HG02610 (cell line): Measurements from ENCODE around the gene CEBPZ.
"Not testable (repeated sequence)": the region's sequence is repeated elsewhere in the genome, so short reads cannot be mapped to it uniquely, and the experiment has no call there.

Experiments
- ATAC-seq: cut with Tn5 transposase; IDR thresholded peaks from one replicate; pipeline ENCODE4 v1.9.1; 2021; ENCODE audit warnings: mild to moderate bottlenecking, moderate library complexity; ENCODE audit not compliant: unreplicated experiment

CEBPZ gene

DNA sequence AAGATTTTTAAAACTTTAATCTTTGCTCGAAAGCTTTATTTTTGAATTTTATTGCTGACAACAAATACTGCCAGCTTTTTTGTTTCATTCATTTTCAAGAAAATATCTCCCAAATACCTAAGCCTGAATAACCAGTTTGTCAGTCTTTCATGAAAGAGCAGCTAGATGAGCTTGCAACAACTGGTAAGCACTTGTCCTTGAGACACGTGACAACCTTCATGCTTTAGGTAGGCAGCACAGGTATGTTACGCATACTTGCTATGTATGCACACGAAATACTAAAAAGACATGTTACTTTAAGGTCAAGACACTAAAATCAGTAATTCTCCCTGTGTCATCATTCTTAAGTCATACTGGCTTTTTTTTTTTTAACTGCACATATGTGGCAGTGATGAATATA, 12.3 kb downstream of the CEBPZ start:
- no peak for ATAC-seq

DNA sequence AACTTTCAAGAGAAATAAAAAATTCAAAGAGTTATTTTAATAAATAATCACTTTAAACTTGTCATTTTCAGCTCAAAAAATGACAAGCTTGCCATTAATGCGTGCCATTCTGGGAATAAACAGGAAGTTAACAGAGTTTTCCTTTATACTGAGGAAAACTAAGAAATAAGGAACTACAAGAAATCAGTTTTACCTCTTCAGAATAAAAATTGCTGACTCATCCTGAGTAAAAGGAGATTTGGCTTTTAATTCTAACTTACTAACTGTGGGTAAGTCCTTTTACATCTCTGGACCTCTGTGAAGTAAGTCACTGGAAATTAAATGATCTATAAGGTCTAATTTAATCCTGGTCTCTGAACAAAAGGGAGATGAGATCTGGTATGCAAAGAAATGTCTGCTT, 16.1 kb downstream of the CEBPZ start:
- no peak for ATAC-seq

DNA sequence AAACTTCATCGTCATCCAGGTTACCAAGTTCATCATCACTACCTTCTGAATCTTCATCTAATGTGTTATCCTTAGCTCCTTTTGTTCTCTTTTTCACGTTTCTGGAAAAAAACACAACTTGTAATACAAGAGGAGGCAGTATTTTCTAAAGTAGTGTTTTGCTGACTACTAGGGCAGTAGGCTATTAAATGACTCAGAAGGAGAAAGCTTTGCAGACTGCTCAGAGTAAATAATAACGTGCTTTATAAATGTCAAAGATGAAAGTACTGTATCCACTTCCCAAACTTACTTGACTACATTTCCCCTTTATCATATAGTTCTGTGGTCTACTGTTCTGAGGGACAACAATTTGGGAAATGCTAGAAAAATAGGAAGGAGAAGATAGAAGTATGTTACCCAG, 19.5 kb downstream of the CEBPZ start:
- ATAC-seq, result no peak

DNA sequence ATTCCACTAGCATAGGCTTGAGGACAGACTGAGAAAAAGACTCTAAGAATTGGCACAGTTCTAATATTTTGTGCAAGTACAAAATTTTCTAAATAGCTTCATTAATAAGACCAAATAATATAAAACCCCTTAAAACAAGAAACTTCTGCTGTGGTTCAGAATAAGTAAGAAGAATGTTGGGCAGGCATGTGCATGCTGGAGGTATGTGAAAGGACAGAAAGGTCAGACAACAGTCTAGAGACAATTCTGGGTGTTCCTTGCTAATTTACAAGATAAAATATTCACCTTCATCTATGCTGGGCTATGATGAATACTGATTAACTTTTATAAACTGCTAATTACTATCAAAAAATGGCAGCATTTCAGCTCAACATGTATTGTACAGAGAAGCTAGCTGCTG, 20.2 kb downstream of the CEBPZ start:
- ATAC-seq, result no peak

DNA sequence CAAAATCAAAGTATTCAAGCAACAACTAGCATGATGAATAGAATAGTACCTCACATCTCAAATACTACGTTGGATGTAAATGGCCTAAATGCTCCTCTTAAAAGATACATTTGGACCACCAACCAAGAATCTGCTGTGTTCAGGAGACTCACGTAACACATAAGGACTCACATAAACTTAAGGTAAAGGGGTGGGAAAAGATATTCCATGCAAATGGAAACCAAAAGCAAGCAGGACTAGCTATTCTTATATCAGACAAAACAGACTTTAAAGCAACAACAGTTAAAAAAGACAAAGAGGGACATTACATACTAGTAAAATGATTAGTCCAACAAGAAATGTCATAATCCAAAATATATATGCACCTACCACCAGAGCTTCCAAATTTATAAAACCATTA, 24.6 kb downstream of the CEBPZ start:
- ATAC-seq, result not testable (repeated sequence)

DNA sequence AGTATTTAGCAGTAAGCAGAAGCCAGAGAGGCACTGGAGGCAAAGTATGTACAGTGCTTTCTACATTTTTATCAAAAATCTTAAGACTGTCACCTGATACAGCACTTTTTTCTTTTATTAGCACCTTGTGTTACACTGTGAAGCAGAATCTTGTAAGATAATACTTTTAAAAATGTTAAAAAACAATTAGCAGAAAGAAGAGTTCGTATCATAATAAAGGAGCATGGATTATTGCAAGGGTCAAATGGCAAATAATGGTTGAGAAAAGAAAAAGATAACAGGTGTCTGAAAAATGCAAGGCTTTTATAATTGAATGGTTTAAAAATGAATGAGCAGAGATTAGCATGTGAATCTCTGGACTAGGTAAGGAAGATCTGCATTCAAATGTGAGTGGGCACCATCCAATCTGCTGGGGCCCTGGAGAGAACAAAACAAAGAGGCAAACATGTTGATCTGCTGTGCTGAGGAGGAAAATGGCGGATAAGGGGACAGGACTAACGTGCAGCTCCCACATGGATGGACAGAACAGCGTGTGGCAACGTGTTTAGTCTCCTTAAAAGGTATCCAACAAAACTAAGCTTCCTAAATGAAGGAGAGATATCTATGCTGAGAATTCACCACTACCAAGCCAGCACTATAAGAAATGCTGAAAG, 25.6 kb downstream of the CEBPZ start:
- ATAC-seq, result no peak

DNA sequence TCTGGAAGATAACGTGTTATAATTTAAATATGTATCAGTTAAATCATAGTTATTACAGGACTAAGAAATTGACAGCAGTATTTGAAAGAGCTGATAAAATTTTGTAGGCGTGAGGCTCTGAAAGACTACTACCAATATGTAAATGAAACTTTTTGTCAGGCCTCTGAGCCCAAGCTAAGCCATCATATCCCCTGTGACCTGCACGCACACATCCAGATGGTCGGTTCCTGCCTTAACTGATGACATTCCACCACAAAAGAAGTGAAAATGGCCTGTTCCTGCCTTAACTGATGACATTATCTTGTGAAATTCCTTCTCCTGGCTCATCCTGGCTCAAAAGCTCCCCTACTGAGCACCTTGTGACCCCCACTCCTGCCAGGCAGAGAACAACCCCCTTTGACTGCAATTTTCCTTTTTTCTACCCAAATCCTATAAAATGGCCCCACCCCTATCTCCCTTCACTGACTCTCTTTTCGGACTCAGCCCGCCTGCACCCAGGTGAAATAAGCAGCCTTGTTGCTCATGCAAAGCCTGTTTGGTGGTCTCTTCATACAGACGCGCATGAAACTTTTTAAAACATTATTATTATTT, 26.2 kb downstream of the CEBPZ start:
- ATAC-seq, result not testable (repeated sequence)

DNA sequence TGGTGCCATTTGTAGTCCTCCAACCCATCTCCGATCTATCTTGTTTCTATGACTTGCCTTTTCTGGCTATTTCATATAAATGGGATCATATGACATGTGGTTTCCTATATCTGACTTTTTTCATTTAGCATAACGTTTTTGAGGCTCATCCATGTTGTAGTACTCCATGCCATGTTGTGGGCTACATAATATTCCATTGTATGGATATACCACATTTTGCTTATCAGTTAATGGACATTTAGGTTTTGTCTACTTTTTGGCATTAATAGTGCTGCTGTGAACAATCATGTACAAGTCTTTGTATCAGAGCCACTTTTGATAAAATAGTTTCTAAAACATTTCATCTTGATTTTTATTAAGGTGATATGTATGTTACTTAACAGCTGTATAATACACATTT, 27.7 kb downstream of the CEBPZ start:
- no peak for ATAC-seq

DNA sequence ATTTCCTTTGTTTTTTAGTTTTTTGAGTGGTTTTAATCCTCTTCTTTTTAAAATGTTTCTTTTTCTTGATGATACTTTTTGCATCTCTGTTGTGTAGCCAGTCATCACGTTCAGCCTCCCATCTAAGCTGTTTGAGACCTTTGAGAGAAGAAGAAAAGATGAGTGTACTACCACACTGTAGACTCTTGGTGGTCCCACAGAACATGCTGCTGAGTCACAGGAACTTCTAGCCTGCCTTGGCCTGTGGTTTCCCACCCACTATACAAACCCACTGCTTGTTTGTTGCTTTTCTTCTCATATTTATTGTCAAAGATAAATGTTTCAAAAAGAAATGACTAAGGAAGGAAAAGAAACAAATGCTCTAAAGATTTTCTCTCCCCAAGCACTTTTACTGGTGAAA, 29.6 kb downstream of the CEBPZ start:
- no peak for ATAC-seq

DNA sequence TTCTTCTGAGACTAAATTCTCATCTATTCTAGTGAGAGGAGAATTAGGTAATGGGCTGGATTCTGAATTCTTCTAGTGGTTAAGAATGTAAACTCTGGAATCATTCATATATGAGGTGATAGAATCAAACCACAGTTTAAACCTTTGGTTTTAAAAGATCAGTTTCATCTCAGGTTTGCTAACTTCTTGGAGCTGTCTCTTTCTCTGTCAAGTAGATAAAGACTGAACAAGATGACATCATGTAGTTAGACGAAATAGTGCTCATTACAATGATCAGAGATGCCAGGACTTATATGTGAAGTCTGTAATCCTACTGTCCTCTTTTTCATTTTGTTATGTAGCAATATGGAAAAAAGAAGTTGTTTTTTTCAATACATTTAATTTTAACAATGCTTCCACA, 30.2 kb downstream of the CEBPZ start:
- ATAC-seq, result no peak

DNA sequence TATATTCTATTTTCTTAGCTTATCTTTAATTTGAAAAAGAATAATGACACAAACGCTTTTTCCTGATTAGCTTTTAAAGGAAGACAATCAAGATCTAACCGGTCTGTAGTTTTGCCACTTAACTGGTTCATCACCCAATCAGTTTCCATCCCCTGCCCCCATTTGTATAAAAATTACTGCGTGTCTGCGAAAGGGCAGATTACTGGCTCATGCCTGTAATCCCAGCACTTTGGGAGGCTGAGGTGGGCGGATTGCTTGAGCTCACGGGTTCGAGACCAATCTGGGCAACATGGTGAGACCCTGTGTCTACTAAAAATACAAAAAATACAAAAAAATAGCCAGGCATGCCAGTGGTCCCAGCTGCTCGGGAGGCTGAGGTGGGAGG, 32.7 kb downstream of the CEBPZ start:
- no peak for ATAC-seq

DNA sequence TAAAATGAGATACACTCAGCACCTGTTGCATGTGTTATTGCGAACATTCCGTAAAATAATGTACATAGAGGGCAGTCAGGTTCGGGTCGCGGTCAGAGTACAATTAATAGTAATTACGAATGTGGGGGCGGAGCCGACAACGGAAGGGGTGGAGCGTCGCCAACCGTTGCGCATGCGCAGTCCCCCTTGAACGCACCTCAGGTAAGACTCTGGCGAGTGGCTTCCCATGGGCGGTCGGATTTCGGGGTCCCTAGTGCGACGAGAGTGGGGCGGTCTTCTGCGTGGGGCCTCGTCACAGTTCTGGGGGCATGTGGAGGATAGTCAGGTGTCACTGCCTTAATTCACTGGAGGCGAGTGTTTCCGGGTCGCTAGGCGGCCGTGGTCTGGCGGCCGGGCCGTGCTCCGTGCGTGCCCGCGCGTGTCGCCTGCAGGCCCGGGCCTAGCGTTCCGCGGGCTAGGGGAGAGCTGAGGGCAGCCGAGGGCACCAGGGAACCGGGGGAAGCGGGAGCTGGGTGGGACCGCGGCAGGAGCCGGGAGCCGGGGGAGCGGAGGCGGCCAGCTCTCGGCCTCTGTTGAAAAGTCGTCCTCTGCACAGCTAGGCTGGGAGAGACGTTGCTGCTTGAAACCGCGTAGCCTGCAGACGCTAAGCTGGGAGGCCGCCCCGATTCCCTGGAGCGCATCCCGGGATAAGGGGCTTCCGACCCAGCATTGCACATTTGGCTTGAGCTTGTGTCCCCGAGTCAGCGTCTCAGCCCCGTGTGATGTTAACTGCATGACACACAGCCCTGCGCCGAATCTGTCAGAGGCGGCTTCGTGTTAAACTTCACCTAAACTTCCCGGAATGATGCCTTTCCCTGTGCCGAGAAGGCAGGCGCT, 34.8 kb downstream of the CEBPZ start, which contains the start of gene CEBPZOS:
CEBPZOS (plus strand) TSS at position 177 of the 876 bp plus-strand sequence. CDS start 3,209 bp downstream, outside the sequence.
- peak; percentile 84 for ATAC-seq

DNA sequence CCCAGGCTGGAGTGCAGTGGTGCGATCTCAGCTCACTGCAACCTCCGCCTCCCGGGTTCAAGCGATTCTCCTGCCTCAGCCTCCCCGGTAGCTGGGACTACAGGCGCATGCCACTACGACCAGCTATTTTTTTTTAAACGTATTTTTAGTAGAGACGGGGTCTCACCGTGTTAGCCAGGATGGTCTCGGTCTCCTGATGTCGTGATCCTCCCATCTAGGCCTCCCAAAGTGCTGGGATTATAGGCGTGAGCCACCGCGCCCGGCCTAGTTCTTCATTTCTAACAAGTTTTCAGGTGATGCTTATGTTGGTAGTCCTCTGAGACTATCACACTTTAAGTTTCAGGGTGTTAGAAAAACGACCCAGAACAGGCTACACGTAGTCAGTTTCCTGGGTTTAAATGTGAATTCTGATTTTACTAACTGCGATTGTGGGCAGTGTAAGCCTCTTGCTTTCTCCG, 35.5 kb downstream of the CEBPZ start:
- not testable (repeated sequence) for ATAC-seq

DNA sequence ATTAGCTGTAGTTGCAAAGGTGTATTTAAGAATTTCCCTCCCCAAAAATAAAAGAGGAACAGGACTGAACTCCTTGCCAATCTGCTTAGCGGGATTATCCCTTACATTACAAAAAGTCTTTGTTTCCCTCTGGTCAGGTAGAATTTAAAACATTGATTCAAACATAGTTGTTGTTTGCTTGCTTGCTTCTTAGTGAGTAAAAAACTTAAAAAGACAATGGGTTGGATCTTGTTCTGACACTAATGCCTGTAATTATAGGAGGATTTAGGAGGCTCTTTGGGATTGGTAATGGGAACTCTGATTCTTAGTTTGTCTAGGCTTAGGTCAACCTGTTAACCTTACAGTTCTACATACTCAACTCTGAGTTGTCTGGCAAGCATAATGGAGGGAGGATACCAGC, 38.8 kb downstream of the CEBPZ start:
- no peak for ATAC-seq

DNA sequence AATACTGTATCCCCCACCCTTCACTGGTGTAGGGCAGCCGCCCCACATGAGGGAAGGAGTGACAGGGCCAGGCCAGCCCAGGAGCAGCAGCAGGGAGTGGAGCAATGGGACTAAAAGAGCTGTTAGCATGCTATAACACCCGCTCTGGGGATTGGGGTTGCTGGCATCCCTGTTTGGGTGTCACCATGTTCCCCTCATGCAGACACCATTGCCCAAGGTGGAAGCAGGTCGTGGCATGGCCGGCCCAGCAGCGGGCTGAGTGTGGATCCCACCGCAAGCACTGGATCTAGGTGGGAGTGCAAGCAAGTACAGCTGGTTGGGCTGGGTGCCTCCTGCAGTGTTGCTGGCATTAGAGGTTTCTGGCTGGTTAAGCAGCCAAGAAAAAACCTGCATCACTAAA, 39.6 kb downstream of the CEBPZ start:
- no peak for ATAC-seq

DNA sequence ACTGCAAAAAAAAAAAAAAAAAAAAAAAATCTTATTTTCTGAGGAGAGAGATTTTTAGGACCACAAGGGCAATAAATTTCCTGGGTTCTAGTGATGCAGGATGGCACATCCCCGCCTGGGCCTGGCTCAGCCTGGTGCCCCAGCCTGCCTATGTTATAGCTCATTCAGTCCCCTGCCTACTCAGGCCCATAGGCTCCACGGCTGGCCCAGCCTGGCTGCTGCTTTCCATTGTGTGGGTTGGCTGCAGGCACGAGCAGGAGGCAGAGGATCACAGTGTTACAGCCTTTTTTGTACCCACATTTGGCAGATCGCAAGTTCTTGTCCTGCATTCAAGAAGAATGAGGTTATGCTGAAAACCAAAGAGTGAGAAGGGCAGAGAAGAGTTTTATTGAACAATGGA, 40.1 kb downstream of the CEBPZ start:
- no peak for ATAC-seq

DNA sequence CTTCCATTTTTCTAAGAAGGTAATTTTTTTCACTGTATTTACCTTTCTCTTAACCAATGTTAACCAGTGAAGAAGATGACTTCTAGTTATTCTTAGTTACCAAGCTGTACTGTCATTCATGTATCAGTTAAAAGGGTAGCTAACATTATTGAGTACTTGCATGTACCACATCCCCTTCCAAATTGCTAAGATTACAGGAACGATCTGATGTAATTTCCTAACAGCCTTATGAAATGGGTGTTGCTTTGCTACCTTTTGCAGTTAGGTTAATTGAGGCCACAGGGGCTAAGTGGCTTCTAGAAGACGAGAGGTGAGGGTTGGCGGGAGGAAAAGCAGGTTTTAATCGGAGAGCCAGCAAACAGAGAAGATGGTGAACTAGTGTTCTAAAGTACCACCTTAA, 41.1 kb downstream of the CEBPZ start:
- ATAC-seq, result no peak

DNA sequence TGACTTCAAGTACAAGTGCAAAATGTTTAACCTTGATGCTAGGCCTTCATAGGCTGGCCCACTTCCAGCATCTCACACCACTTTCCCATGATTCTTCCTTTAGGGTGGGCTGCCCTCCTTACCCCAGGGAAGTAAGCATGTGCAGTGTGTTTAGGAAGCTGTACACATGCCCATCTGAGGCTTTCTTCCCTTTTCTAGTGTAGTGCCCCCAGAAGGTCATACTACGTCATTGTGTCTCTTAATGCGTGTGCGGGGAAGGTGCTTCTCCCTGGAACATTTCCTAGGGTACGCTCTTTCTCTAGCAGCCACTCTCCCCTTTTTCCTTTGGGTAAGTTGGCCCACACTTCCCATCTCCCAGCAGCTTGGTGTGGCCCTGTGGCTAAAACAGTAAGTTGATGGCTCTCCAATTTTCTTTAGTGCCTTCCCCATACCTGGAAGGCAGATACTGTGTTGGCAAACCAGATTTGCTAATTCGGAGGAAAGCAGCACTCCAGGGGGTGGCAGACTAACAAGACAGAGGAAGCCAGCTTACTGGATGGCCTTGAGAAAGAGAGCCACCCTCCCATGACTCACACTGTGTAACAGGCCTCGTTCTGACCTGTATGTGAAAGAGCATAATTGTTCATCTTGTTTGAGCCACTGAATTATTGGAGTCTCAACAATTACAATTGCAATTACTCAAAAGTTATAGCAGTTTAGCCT, 41.8 kb downstream of the CEBPZ start:
- no peak for ATAC-seq

DNA sequence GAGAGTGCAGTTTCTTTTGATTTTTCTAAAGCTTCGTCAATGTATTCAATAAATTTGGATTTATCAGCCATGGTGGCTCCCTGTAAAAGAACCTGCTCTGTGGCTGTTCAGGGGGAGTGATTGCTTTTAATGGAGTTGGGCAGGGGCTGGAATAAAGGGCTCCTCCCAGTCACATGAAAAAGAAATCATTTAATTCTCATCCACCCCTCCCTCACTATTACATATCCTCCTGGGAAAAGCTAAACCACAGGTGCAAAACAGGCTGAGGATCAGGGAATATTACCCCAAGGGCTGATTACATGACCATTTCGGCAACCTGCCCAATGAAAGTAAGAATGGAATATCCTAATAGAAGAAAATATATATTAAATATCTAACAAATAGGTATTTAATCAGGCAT, 42.8 kb downstream of the CEBPZ start, which contains the start of gene SULT6B1:
SULT6B1 (minus strand) TSS at position 101 of the 400 bp plus-strand sequence; CDS start at position 71, 30 bp downstream.
- no peak for ATAC-seq

DNA sequence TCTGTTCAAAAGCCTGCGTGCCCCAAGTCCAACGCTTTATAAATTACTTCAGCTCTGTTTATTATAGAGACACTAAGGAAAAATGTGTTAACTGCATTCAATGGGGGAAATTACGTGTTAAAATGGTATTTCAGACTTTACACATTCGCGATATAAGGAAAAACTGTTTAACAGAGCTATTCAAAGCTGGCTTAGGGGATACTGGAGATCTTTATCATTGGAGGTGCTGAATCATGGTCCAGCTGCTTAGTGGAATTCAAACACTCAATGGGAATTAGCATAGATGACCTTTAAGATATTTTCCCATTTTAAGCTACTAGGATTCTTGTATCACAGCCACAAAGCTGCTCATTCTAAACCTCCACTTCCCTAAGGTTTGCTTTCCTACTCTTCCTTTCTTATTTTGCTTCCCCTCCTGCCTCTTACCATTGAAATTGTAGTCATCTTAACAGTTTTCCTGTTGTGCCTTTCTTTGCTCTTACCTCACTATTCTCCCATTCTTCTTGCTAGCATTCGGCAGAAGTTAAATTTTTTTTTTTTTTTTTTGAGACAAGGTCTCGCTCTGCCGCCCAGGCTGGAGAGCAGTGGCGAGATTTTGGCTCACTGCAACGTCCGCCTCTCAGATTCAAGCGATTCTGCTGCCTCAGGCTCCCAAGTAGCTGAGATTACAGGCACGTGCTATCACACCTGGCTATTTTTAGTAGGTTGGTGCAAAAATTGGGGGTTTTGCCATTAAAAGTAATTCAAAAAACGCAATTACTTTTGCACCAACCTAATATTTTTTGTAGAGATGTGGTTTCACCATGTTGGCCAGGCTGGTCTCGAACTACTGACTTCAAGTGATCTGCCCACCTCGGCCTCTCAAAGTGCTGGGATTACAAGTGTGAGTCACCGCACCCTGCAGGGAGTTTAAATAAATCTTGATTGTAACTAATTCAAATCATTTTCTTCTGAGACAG, 49.4 kb downstream of the CEBPZ start:
- ATAC-seq, result no peak
